OCI-LY3 (cell line): Measurements from ENCODE around the gene HRH1.
"Not testable (repeated sequence)": the region's sequence is repeated elsewhere in the genome, so short reads cannot be mapped to it uniquely, and the experiment has no call there.

Experiments
- H2AFZ ChIP-seq: fragments of 200-600, 300-600 bp; shearing (Covaris generic); 2 replicates; pipeline ENCODE4 v1.6.0; 2014; ENCODE audit warnings: antibody characterized with exemption, low read depth, low read length
- H3K27ac ChIP-seq: fragments of 200-600, 300-600 bp; sonication (generic); 2 replicates; pipeline ENCODE4 v1.5.1; 2014; ENCODE audit warnings: mild to moderate bottlenecking, low read length, moderate library complexity, mixed read lengths
- H3K27me3 ChIP-seq: fragments of 200-600, 300-600 bp; sonication (generic); 2 replicates; pipeline ENCODE4 v1.6.1; 2014; ENCODE audit warnings: low read depth, low read length, mixed read lengths
- H3K36me3 ChIP-seq: fragments of 200-600, 300-600 bp; sonication (generic); replicated peaks from 2 replicates; pipeline ENCODE3; 2014; ENCODE audit warnings: low read depth, low read length, mixed read lengths
- H3K4me1 ChIP-seq: fragments of 300-600, 200-600 bp; sonication (generic); 2 replicates; pipeline ENCODE4 v1.6.1; 2014; ENCODE audit warnings: low read length, mixed read lengths
- H3K4me2 ChIP-seq: fragments of 200-600, 300-600 bp; sonication (generic); 2 replicates; pipeline ENCODE4 v1.6.1; 2014; ENCODE audit warnings: low read length, mixed read lengths
- H3K4me3 ChIP-seq: fragments of 300-600, 200-600 bp; sonication (generic); 2 replicates; pipeline ENCODE4 v1.5.1; 2014; ENCODE audit warnings: antibody characterized with exemption, mild to moderate bottlenecking, low read length, moderate library complexity
- H3K79me2 ChIP-seq: fragments of 300-600, 200-600 bp; shearing (Covaris generic); 2 replicates; pipeline ENCODE4 v1.6.1; 2014; ENCODE audit warnings: mild to moderate bottlenecking, low read length, mixed read lengths
- H3K9ac ChIP-seq: fragments of 300-600, 200-600 bp; shearing (Covaris generic); 2 replicates; pipeline ENCODE4 v1.6.0; 2014; ENCODE audit warnings: mild to moderate bottlenecking, low read length, moderate library complexity
- H3K9me3 ChIP-seq: fragments of 200-600, 300-600 bp; shearing (Covaris generic); 2 replicates; pipeline ENCODE4 v1.6.1; 2014; ENCODE audit warnings: low read length, mixed read lengths; ENCODE audit not compliant: insufficient read depth
- H4K20me1 ChIP-seq: fragments of 200-600, 300-600 bp; sonication (generic); 2 replicates; pipeline ENCODE4 v1.6.1; 2016; ENCODE audit warnings: low read length, mixed read lengths; ENCODE audit not compliant: insufficient read depth
- EZH2phosphoT487 ChIP-seq: fragments of 200-600 bp; shearing (Covaris generic); IDR thresholded peaks from 2 replicates; pipeline ENCODE4 v1.6.1; 2018; ENCODE audit warnings: antibody characterized with exemption, mixed run types, low read depth
- TF ChIP-seq, protein P1 (sequence below): fragments of 200-600, 300-600 bp; sonication (generic); IDR thresholded peaks from 2 replicates; pipeline ENCODE4 v1.5.1; 2014; ENCODE audit warnings: antibody characterized with exemption, low read length, low read depth

The HRH1 gene

GRCh38 chr3:11250902-11251806 is 96.9 kb downstream of the HRH1 start:
- H4K20me1 ChIP-seq = no peaks in the 10 kb centered on the region
- no peaks in the 10 kb centered on the region for H3K9me3 ChIP-seq
- H3K4me3 ChIP-seq = no peak overlapping the region
- TF ChIP-seq EZH2phosphoT487 = no peak
- TF ChIP-seq, protein P1, sequence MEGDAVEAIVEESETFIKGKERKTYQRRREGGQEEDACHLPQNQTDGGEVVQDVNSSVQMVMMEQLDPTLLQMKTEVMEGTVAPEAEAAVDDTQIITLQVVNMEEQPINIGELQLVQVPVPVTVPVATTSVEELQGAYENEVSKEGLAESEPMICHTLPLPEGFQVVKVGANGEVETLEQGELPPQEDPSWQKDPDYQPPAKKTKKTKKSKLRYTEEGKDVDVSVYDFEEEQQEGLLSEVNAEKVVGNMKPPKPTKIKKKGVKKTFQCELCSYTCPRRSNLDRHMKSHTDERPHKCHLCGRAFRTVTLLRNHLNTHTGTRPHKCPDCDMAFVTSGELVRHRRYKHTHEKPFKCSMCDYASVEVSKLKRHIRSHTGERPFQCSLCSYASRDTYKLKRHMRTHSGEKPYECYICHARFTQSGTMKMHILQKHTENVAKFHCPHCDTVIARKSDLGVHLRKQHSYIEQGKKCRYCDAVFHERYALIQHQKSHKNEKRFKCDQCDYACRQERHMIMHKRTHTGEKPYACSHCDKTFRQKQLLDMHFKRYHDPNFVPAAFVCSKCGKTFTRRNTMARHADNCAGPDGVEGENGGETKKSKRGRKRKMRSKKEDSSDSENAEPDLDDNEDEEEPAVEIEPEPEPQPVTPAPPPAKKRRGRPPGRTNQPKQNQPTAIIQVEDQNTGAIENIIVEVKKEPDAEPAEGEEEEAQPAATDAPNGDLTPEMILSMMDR = no peak
- no peaks in the 10 kb centered on the region for H3K4me1 ChIP-seq
- no peak overlapping the region for H3K27ac ChIP-seq
- no peaks in the 10 kb centered on the region for H3K79me2 ChIP-seq
- peaks cover 13% of the 10 kb centered on the region for H3K27me3 ChIP-seq
- no peak overlapping the region for H3K4me2 ChIP-seq
- no peaks in the 10 kb centered on the region for H3K36me3 ChIP-seq
- H2AFZ ChIP-seq = no peak overlapping the region
- no peak overlapping the region for H3K9ac ChIP-seq

DNA sequence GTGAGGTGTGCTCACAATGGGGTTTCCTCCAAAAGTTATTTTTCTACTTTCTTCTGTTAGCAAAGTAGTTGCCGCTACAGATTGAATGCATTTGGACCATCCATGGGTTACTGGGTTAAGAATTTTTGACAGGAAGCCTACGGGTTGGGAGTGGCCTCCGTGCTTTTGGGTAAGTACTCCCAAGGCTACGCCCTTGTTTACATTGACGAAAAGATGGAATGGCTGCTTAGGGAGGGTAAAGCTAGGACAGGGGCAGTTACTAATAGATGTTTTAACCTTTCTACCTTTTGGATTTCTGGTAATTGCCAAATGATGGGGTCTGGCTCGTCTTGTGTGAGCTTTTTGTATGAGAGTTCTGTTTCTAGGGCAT is 97.5 kb downstream of the HRH1 start:
- Histone ChIP-seq H4K20me1 (no peaks in the 10 kb centered on the region), H3K4me3 (no peak overlapping the region), H3K4me2 (no peak overlapping the region), H3K9me3 (no peaks in the 10 kb centered on the region), H3K9ac (no peak overlapping the region), H3K27me3 (peaks cover 13% of the 10 kb centered on the region), H3K79me2 (no peaks in the 10 kb centered on the region), H2AFZ (no peak overlapping the region), H3K36me3 (no peaks in the 10 kb centered on the region), H3K4me1 (no peaks in the 10 kb centered on the region), H3K27ac (no peak overlapping the region)
- TF ChIP-seq, protein P1 = no peak
- TF ChIP-seq EZH2phosphoT487 = no peak

GRCh38 chr3:11254876-11255275 is 100.6 kb downstream of the HRH1 start:
- Histone ChIP-seq H3K4me3 (no peak overlapping the region), H2AFZ (no peak overlapping the region), H3K27me3 (peaks cover 13% of the 10 kb centered on the region), H3K36me3 (no peaks in the 10 kb centered on the region), H4K20me1 (no peaks in the 10 kb centered on the region), H3K4me2 (no peak overlapping the region), H3K9ac (no peak overlapping the region), H3K27ac (no peak overlapping the region), H3K9me3 (no peaks in the 10 kb centered on the region), H3K4me1 (no peaks in the 10 kb centered on the region), H3K79me2 (no peaks in the 10 kb centered on the region)
- TF ChIP-seq EZH2phosphoT487 = no peak
- TF ChIP-seq, protein P1 = no peak

DNA sequence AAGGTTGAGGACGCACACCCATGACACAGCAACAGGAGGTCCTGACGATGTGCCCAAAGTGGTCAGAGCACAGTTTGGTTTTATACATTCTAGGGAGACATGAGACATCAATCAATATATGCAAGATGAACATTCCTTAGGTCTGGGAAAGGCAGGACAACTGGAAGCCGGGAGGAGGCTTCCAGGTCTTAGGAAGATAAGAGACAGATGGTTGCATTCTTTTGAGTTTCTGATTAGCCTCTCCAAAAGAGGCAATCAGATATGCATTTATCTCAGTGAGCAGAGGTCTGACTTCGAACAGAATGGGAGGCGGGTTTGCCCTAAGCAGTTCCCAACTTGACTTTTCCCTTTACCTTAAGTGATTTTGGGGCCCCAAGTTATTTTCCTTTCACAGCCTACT is 101.2 kb downstream of the HRH1 start:
- H3K36me3 ChIP-seq, H2AFZ ChIP-seq, H3K4me2 ChIP-seq, H3K79me2 ChIP-seq, H4K20me1 ChIP-seq, H3K4me3 ChIP-seq, H3K9ac ChIP-seq, H3K27ac ChIP-seq, H3K4me1 ChIP-seq, H3K9me3 ChIP-seq: not testable (repeated sequence)
- H3K27me3 ChIP-seq = peaks cover 13% of the 10 kb centered on the region
